OCI-LY1 (cell line): ENCODE measurements around the gene C12orf76.

Experiments
- EZH2 ChIP-seq: fragments of 200-600 bp; sonication (generic), shearing (Covaris generic); IDR thresholded peaks from 2 replicates; pipeline ENCODE4 v1.8.0; 2017; ENCODE audit warnings: borderline replicate concordance, mixed run types, mild to moderate bottlenecking, antibody characterized with exemption, low read length, moderate library complexity, mixed read lengths
- TF ChIP-seq, protein P1 (sequence below): fragments of 200-600 bp; sonication (generic), shearing (Covaris generic); IDR thresholded peaks from 2 replicates; pipeline ENCODE4 v1.5.1; 2017; ENCODE audit warnings: mild to moderate bottlenecking, antibody characterized with exemption, low read length, moderate library complexity, mixed read lengths

DNA sequence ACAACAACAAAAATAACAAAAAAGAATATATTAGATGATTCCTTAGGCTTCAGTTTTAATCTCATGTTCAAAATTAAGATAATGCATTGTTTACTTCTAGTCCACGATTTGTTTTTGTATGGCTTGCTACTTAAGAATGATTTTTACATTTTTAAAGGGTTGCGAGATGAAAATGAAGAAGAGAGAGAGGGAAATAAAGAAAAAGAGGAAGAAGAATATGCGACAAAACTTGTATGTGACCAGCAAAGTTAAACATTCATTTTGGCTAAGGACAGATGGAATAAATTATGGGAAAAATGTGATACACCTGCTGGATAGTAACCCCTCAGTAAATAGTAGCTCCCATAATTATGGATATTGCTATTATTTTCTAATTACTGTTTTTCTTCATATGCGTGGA, 50.9 kb downstream of the C12orf76 start:
- TF ChIP-seq, protein P1, sequence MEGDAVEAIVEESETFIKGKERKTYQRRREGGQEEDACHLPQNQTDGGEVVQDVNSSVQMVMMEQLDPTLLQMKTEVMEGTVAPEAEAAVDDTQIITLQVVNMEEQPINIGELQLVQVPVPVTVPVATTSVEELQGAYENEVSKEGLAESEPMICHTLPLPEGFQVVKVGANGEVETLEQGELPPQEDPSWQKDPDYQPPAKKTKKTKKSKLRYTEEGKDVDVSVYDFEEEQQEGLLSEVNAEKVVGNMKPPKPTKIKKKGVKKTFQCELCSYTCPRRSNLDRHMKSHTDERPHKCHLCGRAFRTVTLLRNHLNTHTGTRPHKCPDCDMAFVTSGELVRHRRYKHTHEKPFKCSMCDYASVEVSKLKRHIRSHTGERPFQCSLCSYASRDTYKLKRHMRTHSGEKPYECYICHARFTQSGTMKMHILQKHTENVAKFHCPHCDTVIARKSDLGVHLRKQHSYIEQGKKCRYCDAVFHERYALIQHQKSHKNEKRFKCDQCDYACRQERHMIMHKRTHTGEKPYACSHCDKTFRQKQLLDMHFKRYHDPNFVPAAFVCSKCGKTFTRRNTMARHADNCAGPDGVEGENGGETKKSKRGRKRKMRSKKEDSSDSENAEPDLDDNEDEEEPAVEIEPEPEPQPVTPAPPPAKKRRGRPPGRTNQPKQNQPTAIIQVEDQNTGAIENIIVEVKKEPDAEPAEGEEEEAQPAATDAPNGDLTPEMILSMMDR, result no peak
- no peak for TF ChIP-seq EZH2
